Inferior parietal cortex (tissue), 1 donor: ENCODE measurements around the gene ABCA13.

Experiments
- DNase-seq: peaks from one replicate; pipeline ENCODE4 v3.0.0-alpha.2; 2016; ENCODE audit errors: extremely low spot score

Gene ABCA13

GRCh38 chr7:48366096-48366495 is 194.8 kb downstream of the ABCA13 start:
- DNase-seq: no peak

GRCh38 chr7:48376263-48376662 is 205.0 kb downstream of the ABCA13 start:
- no peak for DNase-seq

- DNase-seq: no peak
Observed at GRCh38 chr7:48380921-48381320, 209.7 kb downstream of the ABCA13 start.

GRCh38 chr7:48381571-48381970 is 210.3 kb downstream of the ABCA13 start:
- no peak for DNase-seq

GRCh38 chr7:48384180-48384752 is 213.0 kb downstream of the ABCA13 start:
- no peak for DNase-seq

DNA sequence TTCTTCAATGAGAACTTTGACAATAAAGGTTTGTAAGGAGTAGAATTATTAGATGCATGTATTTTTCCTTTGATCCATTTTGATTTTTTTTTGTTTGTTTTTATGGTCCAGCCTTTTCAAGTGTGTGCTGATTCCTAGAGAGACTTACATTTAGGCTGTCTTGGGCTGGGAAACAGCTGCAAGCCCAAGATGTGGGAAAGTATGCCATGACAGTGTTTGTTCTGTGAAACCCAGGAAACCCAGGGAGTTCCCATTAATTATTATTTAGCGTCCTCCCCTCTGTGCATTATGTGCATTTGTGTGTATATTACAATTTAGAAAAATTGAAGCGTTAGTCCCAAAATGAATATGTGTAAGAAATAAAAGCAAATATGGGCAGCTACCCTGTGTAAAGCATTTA is 216.7 kb downstream of the ABCA13 start:
- no peak for DNase-seq

DNA sequence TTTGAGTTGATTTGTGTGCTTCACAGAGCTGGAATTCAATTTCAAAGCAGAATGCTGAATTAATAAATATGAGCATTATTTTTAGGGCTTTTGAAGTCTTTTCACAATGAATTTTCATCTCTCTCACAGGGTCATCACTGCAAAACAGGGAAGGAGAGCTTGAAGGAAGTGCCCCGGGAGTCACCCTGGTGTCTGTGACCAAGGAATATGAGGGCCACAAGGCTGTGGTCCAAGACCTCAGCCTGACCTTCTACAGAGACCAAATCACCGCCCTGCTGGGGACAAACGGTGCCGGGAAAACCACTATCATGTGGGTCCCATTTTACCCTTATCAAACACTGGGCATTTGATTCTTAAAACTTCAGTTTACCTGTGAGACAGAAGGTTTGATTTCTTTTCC is 217.7 kb downstream of the ABCA13 start:
- DNase-seq: no peak

DNA sequence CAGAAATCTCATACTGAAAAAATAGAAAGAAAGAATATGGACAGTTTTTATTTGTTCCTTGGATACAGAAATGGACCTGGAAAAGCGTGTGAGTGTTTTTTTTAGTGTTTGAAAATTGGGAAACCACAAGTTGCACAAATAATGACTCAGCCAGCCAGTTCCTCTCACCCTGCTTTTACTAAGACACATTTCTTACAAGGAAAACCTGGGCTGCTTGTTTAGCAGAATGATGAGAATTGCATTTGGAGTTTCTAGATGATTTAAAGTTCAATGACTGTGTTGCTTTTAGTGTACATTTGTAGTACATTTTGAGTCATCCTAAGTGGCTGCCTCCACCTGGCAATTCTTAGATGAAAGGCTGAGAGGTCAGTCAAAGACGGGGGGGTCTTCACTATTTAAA is 218.7 kb downstream of the ABCA13 start:
- no peak for DNase-seq

GRCh38 chr7:48390388-48391327 is 219.4 kb downstream of the ABCA13 start:
- DNase-seq: no peak

DNA sequence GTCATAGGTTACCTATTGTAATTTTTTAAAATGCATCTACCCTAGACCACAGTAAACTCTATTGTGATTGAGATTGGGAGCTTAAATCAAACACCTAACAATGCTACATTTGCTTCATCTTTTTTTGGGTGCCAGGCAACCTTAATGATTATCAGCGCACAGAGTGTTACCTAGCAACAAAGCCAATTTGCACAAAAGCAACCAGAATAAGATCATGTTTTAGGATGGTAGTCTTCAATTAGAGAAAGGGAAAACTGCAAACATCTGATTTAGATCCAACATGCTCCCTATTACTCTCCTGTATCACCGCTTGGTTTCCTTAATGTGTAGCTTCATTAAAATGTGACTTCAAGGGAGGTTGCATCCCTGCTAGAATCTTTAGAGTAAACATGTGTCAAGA is 226.9 kb downstream of the ABCA13 start:
- no peak for DNase-seq

DNA sequence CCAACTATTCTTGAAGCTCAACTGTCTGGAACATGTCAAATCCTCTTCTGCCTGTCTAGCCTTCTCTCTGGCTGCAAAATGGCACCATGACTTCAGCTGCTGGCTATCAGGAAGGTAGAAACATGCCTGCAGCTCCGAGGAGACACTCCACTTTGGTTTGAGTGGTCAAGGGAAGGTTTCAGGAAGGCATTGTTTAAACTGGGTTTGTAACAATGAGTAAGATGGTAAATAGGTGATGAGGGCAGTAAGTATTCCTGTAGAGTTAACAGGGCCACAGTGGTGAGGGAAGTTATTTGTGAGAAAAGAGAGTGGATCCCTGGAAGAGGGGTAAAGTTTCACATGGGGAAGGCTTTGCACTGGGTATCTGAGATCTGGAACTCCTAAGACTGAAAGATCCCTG is 231.5 kb downstream of the ABCA13 start:
- DNase-seq: no peak

DNA sequence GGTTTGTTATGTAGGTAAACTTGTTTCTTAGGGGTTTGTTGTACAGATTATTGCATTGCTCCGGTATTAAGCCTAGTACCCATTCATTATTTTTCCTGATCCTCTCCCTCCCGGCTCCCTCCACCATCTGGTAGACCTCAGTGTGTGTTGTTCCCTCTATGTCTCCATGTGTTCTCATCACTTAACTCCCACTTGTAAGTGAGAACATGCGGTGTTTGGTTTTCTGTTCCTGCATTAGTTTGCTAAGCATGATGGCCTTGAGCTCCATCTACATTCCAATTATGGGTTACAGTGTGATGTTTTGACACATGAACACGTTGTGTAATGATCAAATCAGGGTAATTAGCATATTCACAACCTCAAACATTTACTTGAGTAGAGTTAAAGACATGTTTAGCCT is 237.5 kb downstream of the ABCA13 start:
- no peak for DNase-seq

DNA sequence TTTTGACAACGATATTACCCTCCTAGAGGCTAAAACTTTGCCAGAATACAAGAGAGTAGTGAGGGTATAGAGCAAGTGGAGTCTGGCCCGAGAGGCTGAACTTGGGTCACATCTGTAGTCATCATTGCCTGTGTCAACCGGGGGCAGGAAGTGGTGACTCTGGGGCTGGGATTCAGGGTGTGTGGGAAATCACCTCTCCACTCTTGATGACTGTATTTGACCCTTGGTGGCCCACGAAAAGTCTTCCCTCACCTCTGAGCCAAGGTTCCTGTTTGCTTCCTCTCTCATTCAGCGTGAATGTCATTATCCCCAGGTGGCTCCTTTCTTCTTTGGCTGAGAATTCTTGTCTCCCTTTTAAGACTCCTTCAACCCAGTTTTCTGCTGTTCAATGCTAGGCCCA is 240.4 kb downstream of the ABCA13 start:
- DNase-seq: no peak

DNA sequence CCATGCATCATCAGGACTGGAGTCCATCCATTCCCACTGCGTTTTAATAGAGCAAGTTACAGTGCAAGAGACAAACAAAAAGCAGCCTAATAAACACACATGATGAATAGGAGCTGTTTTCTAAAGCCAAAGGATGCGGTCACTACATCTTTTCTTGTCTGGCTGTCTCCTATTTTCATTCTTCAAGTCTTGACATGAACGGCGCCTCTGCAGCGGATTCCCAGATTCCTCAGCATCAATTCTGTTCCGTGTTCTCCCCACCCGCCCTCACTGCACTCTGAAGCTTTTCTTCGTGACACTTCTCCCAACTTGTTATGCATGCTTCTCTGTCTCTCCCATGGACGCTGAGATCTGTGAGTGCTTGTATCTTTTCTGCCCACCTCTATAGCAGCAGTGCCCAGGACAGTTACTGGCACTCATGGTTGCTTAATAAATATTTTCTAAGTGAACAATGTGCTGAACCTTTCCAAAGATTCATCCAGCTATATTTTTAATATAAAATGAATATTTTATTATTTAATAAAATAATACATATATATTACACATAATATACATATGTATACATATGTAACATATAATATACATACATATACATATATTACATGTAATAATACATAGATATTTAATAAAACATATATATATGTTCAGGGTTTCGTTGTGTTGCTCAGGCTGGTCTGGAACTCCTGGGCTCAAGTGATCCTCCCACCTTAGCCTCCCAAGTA is 242.9 kb downstream of the ABCA13 start:
- no peak for DNase-seq

- no peak for DNase-seq
Observed at GRCh38 chr7:48416327-48416908, 245.2 kb downstream of the ABCA13 start.

DNA sequence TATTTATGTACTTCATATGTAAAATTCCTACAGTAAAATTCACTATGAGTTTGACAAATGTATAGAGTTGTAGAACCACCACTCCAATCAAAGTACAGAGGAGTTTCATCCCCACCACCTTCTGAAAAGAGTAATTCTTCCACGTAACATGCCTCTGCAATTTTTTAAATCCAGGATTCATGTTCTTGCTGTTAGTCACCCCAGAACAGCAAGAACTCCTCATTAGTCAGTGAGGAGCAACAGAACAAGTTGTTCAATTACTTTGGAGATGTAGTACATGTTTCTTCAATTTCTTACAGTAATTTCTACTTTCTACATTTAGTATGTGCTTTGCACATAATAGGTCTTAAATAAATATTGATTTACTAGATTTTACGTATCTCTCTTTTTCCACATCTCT is 248.1 kb downstream of the ABCA13 start:
- DNase-seq: no peak

GRCh38 chr7:48420206-48420605 is 248.9 kb downstream of the ABCA13 start:
- no peak for DNase-seq

DNA sequence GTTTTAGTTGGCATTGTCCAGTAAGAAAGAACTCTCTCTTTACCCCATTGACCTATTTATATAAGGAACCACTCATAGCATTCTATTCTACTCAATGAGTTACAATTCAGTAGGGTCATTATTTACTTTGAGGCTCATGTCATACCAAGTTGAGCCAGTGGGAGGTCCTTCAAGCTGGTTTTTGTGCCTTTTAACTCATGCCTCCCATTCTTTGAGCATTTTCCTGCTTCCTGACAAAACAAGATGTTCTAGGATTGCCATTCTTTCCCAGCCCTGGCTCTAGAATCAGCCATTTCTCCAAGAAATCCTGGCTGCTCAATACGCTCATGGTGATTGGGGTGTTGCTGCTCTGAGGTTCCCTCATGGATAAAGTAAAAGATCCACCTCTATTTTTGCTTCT is 250.1 kb downstream of the ABCA13 start:
- DNase-seq: no peak

GRCh38 chr7:48424731-48425130 is 253.5 kb downstream of the ABCA13 start:
- no peak for DNase-seq

DNA sequence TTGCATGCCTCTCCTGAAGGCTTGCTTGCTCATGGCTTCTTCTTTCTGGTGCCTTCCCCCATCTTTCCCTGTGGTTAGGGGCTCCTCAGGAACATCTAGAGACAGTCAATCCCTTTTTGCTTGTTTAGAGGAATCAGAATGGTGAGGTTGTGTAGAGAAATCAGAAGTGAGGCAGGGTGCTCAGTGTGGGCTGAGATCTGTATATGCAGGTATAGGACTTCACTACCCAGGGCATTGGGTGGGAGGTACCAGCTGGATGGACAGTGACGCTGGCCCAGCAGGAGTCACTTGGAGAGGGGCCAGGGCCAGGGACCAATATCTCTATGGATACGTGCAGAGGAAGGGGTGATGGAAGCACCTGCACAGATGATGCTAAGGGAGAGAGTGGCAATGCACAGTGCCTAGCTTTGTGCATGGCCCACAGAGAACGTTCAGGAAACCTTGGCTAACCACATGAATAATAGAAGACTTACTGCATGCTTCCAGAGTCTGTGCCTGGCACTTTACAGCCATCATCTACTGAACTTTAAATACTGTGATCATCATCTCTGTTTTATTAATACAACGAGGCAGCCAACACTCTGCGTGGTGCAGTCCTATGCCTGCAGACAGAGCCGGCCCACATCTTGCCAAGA is 255.2 kb downstream of the ABCA13 start:
- no peak for DNase-seq

GRCh38 chr7:48426966-48427555 is 255.8 kb downstream of the ABCA13 start:
- no peak for DNase-seq
